GM12872 (cell line): Measurements from ENCODE around the gene CDH23.

Experiments
- TF ChIP-seq, protein P1 (sequence below): IDR thresholded peaks from 3 replicates; pipeline ENCODE4 v1.5.1; 2011; ENCODE audit warnings: low read depth, mild to moderate bottlenecking, low read length, moderate library complexity; ENCODE audit not compliant: insufficient read depth

CDH23 gene

DNA sequence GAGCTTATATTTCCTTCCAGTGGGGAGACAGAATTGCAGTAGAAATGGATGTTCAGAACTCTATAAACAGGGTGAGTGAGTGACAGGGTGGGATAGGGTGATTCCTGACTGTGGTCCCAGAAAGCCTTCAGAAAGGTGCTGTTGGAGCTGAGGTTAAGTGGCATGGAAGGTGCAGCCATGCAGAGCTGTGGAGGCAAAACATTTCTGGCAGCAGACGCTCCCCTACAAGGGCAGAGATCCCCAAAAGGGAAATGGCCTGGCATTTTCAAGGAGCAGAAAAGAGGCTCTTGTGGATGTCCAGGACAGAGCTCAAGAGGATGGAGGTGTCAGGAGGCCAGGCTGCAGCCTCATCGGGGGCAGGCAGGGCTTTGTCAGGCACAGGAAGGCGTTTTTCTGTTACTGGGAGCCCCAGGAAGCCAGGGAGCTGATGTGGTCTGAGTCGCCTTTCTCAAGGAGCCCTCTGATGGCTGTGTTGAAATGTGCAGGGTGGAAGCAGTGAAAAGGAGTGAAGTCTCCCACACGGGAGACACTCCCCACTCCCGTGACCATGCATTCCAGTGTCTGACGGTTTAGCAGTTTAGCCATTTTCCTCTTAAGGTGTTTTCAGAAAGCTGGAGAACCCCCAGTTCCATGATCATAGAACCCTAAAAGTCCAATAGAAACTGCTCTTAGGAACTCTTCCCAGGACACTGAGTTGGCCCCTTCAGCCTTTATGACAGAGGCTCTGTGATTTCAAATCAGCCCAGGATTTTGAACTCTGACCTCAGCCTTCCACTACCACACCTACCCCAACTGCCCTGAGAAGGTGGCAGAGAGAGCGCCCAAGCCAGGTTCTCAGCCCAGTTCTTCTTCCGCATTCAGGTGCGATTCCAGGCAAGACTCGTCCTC lies 226.6 kb downstream of the CDH23 start:
- TF ChIP-seq, protein P1, sequence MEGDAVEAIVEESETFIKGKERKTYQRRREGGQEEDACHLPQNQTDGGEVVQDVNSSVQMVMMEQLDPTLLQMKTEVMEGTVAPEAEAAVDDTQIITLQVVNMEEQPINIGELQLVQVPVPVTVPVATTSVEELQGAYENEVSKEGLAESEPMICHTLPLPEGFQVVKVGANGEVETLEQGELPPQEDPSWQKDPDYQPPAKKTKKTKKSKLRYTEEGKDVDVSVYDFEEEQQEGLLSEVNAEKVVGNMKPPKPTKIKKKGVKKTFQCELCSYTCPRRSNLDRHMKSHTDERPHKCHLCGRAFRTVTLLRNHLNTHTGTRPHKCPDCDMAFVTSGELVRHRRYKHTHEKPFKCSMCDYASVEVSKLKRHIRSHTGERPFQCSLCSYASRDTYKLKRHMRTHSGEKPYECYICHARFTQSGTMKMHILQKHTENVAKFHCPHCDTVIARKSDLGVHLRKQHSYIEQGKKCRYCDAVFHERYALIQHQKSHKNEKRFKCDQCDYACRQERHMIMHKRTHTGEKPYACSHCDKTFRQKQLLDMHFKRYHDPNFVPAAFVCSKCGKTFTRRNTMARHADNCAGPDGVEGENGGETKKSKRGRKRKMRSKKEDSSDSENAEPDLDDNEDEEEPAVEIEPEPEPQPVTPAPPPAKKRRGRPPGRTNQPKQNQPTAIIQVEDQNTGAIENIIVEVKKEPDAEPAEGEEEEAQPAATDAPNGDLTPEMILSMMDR = no peak

DNA sequence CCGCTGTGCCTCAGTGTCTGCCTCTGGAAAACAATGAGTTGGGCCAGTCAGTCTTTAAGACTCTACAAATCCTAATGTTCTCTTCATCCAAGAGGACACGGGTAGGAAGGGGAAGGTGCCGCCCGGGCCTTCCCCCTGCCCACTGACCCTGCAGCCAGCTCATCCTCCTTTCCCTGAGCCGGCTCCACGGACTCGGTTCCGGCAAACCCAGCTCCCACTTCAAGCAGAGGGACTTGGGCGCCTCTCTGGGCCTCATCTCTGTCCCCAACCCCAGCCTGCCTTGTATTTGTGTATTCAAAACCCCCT lies 227.2 kb downstream of the CDH23 start:
- TF ChIP-seq, protein P1 = no peak

DNA sequence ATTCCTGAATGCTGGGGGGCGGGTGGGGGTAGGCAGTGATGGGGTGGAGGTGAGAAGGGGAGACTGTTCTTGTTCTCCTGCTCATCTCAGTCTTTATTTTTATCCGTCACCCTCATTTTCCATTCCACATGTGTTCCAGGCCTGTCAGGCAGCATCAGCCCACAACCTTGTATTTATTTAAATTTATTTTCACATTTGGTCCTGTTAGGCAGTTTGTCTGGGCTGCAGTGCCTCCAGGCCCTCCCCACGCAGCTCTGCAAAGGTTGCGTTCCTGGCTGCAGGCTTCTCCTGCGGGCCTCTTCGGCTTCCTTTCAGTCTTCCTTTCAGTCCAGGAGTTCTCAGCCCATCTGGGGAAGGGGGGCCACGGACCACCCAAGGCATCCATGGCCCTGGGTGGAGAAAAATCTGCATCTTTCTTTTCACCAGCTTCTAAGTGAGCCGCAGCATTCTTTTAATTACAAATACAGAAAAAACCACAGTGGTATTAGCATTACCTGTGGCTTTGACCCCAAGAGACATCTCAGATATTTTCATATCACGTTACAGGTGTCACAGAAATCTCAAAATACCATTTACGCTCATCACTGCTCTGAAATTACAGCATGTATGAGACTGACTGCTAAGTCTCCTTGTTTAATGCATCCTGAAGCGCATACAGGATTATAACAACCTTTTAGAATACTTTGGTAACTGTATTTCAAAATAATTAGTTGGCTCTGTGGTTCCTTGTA lies 228.9 kb downstream of the CDH23 start:
- TF ChIP-seq, protein P1 = no peak

DNA sequence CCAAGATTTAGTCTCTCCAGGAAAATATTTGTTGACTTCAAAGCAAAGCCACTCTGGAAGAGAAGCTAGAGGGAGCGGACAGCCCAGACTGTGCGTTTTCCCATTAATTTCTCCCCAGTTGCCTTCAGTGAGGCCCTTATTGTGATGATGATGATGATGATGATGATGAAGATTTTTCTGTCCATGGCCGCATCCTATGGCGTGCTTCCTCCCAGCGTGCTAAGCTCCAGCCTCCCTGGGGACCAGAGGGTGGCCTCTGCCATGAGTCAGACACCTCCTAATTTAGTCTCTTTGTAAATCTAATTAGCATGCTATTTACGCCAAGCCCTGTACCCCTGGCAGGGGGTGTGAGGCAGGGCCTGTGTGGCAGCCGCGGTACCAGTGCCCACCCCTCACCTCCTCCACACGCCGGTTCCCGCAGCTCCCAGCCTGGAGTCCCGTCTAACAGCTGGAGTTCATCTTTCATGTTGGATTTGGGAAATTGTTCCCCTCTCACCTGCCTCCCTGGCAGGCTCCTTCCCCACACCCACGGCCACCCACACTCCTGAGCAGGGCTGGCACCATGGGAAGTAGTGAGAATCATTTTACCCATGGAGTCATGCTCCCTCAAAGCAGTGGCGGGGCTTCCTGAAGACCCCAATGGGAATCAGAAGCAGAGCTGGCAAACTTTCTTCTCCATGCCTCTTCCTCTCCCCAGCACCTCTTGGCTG lies 230.7 kb downstream of the CDH23 start:
- TF ChIP-seq, protein P1 = no peak

GRCh38 chr10:71627956-71628355 lies 231.2 kb downstream of the CDH23 start:
- TF ChIP-seq, protein P1 = no peak

DNA sequence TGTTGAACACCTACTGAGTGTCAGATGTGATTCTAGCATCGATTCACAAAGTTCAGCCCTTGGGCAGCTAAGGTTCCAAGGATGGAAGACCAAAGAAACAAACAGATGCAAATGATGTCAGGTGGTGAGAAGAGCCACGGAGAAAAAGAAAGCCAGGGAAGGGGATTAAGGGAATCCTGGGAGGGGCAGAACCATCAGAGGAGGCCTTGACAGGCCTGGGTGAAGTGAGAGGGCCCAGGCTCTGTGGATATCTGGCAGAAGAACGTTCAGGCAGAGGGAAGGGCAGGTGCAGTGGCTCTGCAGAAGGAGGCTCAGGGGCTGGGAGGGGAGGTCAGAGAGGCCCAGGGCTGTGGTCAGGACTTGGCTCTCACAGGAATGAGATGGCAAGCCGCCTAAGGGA lies 232.4 kb downstream of the CDH23 start:
- TF ChIP-seq, protein P1 = no peak

GRCh38 chr10:71630168-71630567 lies 233.4 kb downstream of the CDH23 start:
- TF ChIP-seq, protein P1 = no peak
